Fibroblast of mammary gland (primary cell): ENCODE results near the gene ERN2.
A peak's percentile ranks its signal among the peaks of the same experiment; 100 is the strongest.

Experiments used
- DNase-seq: peaks from one replicate; pipeline ENCODE4 v3.0.0-alpha.2; 2010; ENCODE audit warnings: low read depth
- H3K4me3 ChIP-seq: 2 replicates; pipeline ENCODE4 v1.5.1; 2011; ENCODE audit warnings: low read depth, mild to moderate bottlenecking, low read length, moderate library complexity; ENCODE audit not compliant: control insufficient read depth
- TF ChIP-seq, protein P1 (sequence below): conservative IDR thresholded peaks from 2 replicates; pipeline ENCODE4 v1.5.1; 2011; ENCODE audit warnings: low read depth, low read length, inconsistent platforms; ENCODE audit not compliant: control insufficient read depth, insufficient read depth

Gene ERN2

DNA sequence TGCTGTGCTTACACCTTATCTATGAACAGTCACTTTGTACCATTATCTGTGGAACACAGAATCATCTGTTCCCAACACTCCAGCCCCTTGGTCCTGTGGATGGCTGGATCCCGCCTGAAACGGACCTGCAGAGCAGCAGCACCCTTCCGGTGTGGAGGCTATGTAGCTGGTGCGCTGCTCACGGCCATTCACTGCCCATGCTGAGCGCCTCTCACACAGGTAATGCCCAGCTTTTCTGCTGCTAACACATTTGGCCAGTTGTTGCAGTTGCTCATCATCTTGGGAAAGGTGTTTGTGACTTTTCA lies 45.7 kb downstream of the ERN2 start:
- DNase-seq = no peak
- H3K4me3 ChIP-seq = no peak overlapping the region
- TF ChIP-seq, protein P1, sequence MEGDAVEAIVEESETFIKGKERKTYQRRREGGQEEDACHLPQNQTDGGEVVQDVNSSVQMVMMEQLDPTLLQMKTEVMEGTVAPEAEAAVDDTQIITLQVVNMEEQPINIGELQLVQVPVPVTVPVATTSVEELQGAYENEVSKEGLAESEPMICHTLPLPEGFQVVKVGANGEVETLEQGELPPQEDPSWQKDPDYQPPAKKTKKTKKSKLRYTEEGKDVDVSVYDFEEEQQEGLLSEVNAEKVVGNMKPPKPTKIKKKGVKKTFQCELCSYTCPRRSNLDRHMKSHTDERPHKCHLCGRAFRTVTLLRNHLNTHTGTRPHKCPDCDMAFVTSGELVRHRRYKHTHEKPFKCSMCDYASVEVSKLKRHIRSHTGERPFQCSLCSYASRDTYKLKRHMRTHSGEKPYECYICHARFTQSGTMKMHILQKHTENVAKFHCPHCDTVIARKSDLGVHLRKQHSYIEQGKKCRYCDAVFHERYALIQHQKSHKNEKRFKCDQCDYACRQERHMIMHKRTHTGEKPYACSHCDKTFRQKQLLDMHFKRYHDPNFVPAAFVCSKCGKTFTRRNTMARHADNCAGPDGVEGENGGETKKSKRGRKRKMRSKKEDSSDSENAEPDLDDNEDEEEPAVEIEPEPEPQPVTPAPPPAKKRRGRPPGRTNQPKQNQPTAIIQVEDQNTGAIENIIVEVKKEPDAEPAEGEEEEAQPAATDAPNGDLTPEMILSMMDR = no peak

DNA sequence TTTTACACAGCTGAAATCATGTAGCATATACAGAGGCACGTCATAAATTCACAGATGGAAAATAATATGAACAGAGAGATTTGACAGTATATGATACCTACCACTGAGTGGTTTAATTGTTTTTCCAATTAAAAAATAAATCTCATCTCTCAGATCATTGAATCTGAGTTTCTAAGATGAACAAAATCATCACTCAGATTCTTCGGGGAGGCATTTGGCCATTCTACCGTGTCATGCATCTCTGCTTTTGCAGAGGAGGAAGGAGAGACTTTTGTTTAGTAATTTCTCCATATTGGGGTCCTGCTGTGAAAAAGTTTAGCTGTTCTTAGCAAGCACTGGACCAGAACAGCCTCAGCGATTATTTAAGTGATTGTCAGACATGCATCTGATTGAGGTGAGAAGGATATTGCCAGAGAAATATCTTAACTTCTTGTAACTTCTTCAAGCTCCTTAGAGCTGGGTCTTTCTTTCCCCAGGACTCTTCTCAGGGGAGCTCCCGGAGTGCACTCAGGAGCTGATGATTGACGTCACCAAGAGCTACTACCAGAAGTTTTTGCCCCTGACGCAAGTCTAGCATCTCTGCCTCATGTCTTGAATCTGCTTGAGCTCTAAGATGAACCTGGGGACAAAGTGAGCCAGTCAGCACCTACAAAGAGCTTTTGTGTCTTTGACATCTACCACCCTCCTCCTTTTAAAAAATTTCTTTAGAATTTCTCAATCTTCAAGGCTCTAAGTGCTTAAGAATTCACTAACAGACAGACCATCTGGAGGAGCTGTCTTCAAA lies 46.3 kb downstream of the ERN2 start:
- no peak for DNase-seq
- no peak overlapping the region for H3K4me3 ChIP-seq
- TF ChIP-seq, protein P1 = no peak

DNA sequence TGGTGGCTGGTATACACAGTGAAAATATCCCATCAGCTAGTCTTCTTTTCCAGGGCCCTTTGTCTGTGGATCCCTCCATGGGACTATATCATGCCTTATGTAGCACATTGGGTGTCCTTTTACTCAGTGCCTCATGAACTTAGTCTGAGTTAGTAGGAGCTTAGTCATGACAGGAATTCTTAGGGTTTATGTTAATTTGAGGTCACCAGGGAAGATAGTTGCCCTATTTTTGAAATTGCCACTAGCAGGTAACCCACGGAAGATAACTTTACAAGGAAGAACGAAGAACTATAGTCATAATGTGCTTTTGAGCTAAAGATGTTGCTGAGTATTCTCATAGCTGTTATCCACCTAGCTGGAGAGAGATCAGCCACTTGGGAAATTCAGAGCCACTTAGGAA lies 49.1 kb downstream of the ERN2 start:
- TF ChIP-seq, protein P1 = no peak
- H3K4me3 ChIP-seq = no peak overlapping the region
- DNase-seq = no peak

DNA sequence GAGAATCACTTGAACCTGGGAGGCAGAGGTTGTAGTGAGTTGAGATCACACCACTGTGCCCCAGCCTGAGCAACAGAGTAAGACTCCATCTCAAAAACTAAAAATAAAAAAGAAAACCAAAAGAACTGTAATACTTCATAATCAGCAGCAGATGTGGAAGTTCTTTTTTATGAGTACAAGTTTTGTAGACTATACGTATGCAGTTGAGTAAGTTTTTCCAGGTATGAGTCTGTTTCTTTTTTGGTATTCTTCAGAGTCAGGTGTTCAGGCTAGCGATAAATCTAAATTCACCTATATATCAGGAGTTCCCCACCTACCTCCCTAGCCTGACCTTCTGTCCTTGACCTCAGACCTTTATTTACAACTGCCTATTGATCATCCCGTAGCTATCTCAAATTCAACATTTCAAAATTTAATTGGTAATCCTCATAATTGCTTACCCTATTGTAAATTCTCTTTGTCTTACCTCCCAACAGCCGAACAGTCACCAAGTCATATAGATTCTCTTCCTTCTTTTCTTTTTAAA lies 61.0 kb downstream of the ERN2 start:
- TF ChIP-seq, protein P1 = no peak

DNA sequence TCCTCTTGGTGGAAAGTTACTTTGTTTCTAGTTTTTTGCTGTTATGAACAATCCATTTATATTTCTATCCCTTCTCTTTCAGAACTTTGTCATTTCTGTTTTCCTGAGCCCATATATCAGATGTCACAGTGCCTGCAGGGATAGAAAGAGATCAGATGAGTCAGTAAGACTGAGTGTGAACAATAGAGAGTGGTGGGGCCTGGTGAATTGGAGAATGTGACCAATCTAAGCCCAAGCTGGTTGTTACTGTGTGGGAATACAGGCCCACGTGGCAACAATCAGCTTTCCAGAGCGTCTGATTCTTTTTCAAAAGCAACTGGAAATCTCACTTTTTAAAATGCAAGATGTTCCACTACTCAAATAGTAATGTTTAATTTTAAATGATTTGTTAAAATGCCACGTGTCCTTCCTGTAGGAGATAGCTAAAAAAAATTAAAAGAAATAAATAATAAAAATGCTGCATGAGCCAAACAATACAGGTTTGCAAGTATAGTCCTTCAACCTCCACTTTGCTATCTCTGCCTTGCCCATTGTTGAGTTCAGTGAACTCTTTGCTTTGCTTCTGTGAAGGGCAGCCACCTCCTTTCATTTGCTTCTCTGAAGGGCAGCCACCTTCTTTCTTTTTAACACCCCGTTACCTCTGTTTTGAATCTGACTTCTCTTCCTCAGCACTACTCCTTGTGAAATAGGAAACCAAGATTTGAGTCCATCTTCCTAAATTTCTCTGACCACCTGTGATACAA lies 62.2 kb downstream of the ERN2 start:
- TF ChIP-seq, protein P1 = no peak
- peak; percentile 26 for DNase-seq
- no peak overlapping the region for H3K4me3 ChIP-seq

More for the DNA sequence above, 61.0 kb downstream of the ERN2 start:
- no peak overlapping the region for H3K4me3 ChIP-seq
- no peak for DNase-seq

DNA sequence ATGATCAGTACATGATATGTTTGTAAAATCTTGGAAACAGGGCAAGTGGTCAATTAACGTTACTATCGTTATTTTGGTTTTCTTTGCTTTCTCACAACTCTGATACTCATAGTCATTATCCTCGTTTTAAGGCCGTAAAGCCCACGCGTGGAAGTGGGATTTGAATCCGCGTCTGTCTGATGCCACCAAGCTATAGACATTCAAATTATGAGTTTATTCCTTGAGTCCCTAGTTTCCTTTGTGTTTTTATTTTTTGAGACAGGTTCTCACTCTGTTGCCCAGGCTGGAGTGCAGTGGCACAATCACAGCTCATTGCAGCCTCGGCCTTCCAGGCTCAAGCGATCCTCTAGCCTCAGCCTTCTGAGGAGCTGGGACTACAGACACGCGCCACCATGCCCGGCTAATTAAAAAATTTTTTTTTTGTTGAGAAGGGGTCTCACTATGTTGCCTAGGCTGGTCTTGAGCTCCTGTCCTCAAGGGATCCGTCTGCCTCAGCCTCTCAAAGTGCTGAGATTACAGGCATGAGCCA lies 70.7 kb downstream of the ERN2 start:
- peak overlapping the region; percentile 87 for H3K4me3 ChIP-seq
- TF ChIP-seq, protein P1 = no peak
- DNase-seq = no peak
